GM12875 (cell line): Measurements from ENCODE around the gene ZNF462.

ENCODE experiments used
- H3K4me3 ChIP-seq: one replicate; pipeline ENCODE4 v1.5.1; 2011; ENCODE audit warnings: low read depth, low read length, control low read depth
- TF ChIP-seq, protein P1 (sequence below): IDR thresholded peaks from 2 replicates; pipeline ENCODE4 v1.5.1; 2011; ENCODE audit warnings: low read depth, mild to moderate bottlenecking, control low read depth, inconsistent platforms, low read length, moderate library complexity, borderline replicate concordance; ENCODE audit not compliant: insufficient read depth

Gene ZNF462

DNA sequence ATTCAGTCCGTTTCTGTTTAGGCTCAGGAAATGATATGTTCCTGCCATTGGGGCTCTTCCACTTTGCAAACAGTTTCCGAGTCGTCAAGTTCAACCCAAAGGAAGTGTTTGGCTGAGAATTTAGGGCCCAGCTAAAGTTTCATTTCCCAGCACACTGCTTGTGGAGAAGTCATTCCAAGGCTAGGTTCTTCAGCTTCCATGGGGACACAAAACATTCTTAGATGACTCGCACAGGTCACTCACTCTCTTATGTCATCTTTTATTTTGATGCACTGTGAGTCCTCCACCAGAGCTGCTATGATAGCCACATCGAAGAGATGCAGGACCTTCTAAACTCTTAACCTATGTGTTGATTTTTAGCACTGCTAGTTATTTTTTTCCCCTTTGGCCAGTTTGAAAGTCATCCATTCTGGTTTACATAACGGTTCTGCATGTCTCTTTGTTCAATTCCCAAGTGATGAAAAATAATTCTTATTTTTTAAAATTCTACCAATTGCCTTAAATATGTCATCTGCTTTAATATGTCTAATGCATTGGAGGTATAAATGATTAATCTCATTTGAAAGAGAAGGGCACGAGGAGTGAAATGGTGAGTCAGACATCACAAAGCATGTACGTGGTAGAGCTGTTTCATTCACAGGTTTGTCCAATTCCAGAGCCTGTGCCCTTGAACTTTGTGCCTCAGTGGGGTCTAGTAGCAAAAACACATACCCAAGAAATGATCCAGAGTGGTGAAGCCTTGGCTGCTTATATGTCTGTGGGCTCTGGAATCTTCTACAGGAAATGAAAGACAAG, 84.3 kb downstream of the ZNF462 start:
- no peak overlapping the region for H3K4me3 ChIP-seq
- TF ChIP-seq, protein P1, sequence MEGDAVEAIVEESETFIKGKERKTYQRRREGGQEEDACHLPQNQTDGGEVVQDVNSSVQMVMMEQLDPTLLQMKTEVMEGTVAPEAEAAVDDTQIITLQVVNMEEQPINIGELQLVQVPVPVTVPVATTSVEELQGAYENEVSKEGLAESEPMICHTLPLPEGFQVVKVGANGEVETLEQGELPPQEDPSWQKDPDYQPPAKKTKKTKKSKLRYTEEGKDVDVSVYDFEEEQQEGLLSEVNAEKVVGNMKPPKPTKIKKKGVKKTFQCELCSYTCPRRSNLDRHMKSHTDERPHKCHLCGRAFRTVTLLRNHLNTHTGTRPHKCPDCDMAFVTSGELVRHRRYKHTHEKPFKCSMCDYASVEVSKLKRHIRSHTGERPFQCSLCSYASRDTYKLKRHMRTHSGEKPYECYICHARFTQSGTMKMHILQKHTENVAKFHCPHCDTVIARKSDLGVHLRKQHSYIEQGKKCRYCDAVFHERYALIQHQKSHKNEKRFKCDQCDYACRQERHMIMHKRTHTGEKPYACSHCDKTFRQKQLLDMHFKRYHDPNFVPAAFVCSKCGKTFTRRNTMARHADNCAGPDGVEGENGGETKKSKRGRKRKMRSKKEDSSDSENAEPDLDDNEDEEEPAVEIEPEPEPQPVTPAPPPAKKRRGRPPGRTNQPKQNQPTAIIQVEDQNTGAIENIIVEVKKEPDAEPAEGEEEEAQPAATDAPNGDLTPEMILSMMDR = no peak

DNA sequence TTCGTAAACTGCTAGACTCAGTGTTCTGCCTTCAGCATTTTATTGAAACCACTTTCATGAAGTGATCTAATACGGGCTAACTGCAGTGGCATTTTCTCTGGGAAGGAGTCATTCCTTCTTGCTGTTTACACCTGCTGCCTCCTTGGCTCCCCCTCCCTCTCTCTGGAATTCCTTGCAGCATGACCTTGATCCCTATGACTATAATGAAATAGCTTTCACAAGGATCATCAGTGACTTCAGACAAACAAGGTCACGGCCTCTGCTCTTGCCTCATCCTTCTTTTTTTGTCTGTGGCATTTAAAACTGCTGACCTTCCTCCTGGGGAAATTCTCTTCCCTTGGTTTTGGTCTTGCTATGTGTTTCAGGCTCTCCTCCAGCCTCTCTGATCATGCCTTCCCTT, 90.2 kb downstream of the ZNF462 start:
- H3K4me3 ChIP-seq = no peak overlapping the region
- TF ChIP-seq, protein P1 = no peak

GRCh38 chr9:106954558-106954957, 91.6 kb downstream of the ZNF462 start:
- TF ChIP-seq, protein P1 = no peak
- no peak overlapping the region for H3K4me3 ChIP-seq

DNA sequence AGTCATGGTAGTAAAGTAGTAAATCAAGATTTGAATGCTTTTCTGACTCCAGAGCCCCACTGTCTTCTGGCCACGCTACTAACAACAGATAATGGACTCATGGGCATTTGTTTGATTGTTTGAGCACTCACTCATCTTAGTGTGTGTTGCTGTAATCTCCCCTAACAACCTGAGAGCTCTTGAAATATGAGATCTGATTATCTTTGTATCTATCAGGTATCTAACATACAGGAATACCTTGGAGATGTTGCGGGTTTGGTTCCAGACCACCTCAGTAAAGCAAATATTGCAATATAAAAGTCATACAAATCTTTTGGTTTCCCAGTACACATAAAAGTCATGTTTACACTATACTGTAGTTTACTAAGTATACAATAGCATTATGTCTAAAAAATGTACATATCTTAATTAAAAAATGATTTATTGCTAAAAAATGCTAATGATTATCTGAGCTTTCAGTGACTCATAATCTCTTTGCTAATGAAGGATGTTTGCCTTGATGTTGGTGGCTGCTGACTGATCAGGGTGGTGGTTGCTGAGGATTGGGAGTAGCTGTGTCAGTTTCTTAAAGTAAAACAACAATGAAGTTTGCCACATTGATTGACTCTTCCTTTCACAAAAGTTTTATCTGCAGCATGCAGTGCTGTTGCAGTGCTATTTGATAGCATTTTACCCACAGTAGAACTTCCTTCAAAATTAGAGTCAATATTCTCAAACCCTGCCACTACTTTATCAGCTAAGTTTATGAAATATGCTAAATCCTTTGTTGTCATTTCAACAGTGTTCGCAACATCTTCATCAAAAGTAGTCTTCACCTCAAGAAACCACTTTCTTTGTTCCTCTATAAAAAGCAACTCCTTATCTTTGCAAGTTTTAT, 92.2 kb downstream of the ZNF462 start:
- TF ChIP-seq, protein P1 = no peak
- H3K4me3 ChIP-seq = no peak overlapping the region

DNA sequence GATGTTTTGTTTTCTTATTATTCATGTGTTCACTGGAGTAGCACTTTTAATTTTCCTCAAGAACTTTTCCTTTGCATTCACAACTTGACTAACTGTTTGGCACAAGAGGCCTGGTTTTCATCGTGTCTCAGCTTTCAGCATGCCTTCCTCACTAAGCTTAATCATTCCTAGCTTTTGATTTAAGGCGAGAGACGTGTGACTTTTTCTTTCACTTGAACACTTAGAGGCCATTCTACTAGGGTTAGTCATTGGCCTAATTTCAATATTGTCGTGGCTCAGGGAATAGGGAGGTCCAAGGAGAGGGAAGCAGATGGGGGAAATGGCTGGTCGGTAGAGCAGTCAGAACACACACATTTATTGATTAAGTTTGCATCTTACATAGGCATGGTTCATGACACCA, 94.0 kb downstream of the ZNF462 start:
- H3K4me3 ChIP-seq = no peak overlapping the region
- TF ChIP-seq, protein P1 = no peak

DNA sequence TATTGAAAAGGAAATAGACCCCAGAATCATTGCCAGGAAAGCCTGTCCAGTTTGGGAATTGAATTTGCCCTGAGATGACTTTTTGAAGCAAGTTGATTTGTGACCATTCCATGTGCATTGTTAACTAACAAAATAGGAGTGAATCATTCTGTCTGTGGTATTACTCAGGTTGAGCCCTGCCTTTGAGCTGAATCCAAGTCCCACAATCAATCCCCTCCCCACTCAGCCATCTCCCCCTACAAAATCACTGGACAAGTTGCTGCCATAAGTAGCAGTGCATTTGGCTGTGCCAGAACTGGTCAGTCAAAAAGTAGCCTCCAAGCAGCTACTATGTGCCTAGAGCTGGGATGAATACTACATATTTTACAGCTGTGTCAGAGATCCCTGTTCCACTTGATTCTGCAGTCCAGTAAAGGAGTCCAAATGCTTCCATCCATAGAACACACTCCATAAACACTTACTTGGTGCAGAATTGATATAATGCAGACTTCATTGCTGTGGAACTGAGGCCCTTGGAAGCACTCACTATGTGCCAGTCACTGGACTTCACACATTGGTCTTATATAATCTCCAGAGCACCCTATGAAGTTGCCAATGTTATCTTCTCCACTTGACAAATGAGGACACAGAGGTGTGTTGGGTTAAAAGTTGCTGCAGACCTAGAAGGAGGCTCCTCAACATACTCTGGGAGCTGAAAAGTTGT, 96.1 kb downstream of the ZNF462 start:
- H3K4me3 ChIP-seq = no peak overlapping the region
- TF ChIP-seq, protein P1 = no peak
